ENCODE measurements around the gene HOXD1. TPM values are rescaled to one million over a fixed set of nuclear protein-coding genes. Genes with fewer than 3 reads are reported as not detected.

Gene HOXD1
- polyA plus RNA-seq, 1 experiment: not detected

DNA sequence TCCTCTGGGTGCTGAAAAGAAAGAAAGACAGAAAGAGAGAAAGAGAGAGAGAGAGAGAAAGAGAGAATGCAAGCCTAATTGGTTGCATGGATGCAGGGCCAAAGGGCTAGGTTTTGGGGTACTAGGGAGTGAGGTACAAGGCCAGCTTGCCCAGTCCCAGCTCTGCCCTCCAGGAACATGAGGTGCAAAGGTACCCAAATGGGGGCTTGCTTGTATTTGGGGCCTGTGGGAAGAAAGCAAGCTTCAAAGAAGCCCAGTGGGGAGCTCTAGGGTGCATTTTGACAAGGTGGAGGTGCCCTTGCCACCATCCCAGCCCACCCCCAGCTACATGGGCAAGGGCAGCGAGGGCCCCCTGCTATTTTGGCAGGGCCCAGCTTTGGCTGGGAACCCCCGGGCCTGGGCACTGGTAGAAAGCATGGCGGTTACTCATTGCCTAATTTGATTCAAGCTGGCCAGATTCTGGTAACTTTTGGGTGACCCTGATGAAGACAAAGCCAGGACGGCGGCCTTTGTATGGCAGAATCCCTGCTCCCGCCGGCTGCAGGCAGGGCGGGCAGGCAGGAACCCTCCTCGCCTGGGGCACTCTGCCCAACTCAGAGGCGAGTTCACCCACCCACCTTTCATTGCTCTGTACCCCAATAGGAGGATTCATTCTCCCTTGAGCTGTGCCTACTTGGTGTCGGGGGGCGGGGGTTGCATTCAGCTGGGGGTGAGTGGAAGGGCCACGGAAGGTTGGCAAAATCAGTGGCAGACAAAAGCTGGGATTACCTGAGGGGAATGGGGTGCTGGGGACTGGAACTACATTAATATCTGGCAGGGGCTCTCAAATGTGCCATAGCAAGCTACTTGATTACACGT is 37.7 kb upstream of the HOXD1 start:
- no peak for DNase-seq (ENCODE audit: low read depth, low spot score)
- Histone ChIP-seq H3K27ac (ENCODE audit: low read depth, low read length) (no peak overlapping the region), H3K4me3 (ENCODE audit: low read depth, low read length) (no peak overlapping the region), H3K9me3 (ENCODE audit: control insufficient read depth, insufficient read depth, low read length) (peaks cover 4% of the 10 kb centered on the region; the same call in 1 of the 2 replicates), H3K27me3 (ENCODE audit: control insufficient read depth, insufficient read depth, low read length) (peaks cover 93% of the 10 kb centered on the region)
- POLR2A ChIA-PET: no interaction called here
- TF ChIP-seq, protein P1, sequence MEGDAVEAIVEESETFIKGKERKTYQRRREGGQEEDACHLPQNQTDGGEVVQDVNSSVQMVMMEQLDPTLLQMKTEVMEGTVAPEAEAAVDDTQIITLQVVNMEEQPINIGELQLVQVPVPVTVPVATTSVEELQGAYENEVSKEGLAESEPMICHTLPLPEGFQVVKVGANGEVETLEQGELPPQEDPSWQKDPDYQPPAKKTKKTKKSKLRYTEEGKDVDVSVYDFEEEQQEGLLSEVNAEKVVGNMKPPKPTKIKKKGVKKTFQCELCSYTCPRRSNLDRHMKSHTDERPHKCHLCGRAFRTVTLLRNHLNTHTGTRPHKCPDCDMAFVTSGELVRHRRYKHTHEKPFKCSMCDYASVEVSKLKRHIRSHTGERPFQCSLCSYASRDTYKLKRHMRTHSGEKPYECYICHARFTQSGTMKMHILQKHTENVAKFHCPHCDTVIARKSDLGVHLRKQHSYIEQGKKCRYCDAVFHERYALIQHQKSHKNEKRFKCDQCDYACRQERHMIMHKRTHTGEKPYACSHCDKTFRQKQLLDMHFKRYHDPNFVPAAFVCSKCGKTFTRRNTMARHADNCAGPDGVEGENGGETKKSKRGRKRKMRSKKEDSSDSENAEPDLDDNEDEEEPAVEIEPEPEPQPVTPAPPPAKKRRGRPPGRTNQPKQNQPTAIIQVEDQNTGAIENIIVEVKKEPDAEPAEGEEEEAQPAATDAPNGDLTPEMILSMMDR (IDR thresholded peaks at IDR 0.05; ENCODE audit: low read depth, low read length): no peak
- CTCF ChIA-PET: interaction anchor here (0.8 to 1.6 kb wide), 3 partner anchors 11 to 304 kb away, joined by 3 to 11 read pairs (median 3); no protein-coding TSS in a partner anchor

DNA sequence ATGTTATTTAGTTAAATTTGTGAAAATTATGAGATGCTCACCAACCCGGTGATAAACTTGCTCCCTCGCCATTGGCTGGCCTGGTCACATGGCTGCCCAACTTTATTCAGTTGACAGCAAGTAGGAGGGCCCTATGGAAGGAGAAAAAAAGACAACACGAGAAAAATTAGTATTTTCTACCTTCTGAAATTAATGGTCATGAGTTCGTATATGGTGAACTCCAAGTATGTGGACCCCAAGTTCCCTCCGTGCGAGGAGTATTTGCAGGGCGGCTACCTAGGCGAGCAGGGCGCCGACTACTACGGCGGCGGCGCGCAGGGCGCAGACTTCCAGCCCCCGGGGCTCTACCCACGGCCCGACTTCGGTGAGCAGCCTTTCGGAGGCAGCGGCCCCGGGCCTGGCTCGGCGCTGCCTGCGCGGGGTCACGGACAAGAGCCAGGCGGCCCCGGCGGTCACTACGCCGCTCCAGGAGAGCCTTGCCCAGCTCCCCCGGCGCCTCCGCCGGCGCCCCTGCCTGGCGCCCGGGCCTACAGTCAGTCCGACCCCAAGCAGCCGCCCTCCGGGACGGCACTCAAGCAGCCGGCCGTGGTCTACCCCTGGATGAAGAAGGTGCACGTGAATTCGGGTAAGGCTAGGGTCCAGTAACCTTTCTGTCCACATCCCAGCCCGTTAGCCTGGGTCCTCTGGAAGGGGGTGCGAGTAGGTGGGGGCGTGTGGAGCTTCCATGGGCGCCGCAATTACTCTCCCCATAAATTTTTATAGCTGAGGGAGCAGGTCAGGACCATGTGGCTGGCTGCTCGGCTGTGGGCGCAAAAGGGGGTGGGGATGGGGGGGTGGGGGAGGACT is 36.8 kb upstream of the HOXD1 start, which contains the start of gene HOXD4:
HOXD4 (plus strand) TSS at position 109 of the 846 bp plus-strand sequence; CDS start at position 193, 84 bp downstream.
- Histone ChIP-seq H3K4me3 (ENCODE audit: low read depth, low read length) (no peak within 1 kb of the TSS), H3K27ac (ENCODE audit: low read depth, low read length) (no peak within 1 kb of the TSS), H3K27me3 (ENCODE audit: control insufficient read depth, insufficient read depth, low read length) (peaks cover 94% of the 10 kb centered on the region), H3K9me3 (ENCODE audit: control insufficient read depth, insufficient read depth, low read length) (peaks cover 8% of the 10 kb centered on the region; the same call in 1 of the 2 replicates)
- DNase-seq (ENCODE audit: low read depth, low spot score): no peak
- ChIA-PET POLR2A (no interaction called here), CTCF (interaction anchor here (0.8 to 1.3 kb wide), 2 partner anchors 11 to 303 kb away, joined by 3 to 11 read pairs; no protein-coding TSS in a partner anchor)
- TF ChIP-seq, protein P1 (IDR thresholded peaks at IDR 0.05; ENCODE audit: low read depth, low read length): no peak

DNA sequence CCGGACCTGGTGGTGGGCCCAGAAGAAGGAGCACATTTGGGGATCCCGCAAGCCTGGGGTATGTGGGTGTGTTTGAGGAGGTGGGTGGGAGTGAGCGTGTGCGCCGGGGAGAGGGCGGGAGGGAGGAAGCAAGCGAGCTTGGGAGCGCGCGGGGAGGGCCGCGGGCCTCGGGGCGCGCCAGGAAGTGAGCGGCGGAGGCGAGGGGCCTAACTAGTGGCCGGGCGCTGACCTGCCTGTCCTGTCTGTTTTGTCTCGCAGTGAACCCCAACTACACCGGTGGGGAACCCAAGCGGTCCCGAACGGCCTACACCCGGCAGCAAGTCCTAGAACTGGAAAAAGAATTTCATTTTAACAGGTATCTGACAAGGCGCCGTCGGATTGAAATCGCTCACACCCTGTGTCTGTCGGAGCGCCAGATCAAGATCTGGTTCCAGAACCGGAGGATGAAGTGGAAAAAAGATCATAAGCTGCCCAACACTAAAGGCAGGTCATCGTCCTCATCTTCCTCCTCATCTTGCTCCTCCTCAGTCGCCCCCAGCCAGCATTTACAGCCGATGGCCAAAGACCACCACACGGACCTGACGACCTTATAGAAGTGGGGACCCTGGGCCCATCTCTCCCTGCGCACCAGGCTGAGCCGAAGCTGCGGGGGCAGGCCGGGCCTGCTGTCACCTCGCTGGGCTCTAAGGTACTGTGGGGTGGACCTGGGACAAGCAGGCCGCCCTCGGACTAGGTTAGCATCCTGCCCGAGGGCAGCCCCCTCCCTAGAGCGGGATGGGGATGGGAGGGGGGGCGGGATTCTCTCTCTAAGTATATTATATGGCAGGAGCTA is 35.9 kb upstream of the HOXD1 start:
- DNase-seq (ENCODE audit: low read depth, low spot score): no peak

GRCh38 chr2:176154576-176155252 is 33.8 kb upstream of the HOXD1 start:
- peaks cover 93% of the 10 kb centered on the region for H3K27me3 ChIP-seq (ENCODE audit: control insufficient read depth, insufficient read depth, low read length)
- no peak overlapping the region for H3K27ac ChIP-seq (ENCODE audit: low read depth, low read length)
- TF ChIP-seq, protein P1 (IDR thresholded peaks at IDR 0.05; ENCODE audit: low read depth, low read length): no peak
- CTCF ChIA-PET: interaction anchor here (0.7 to 1.8 kb wide), 6 partner anchors 15 to 499 kb away, joined by 3 to 8 read pairs (median 4); no protein-coding TSS in a partner anchor
- peaks cover 14% of the 10 kb centered on the region; the same call in 1 of the 2 replicates for H3K9me3 ChIP-seq (ENCODE audit: control insufficient read depth, insufficient read depth, low read length)
- no peak for DNase-seq (ENCODE audit: low read depth, low spot score)
- H3K4me3 ChIP-seq (ENCODE audit: low read depth, low read length): no peak overlapping the region
- POLR2A ChIA-PET: interaction anchor here (0.6 kb wide), 1 partner anchor 245 kb away, joined by 4 read pairs; no protein-coding TSS in a partner anchor

More for the DNA sequence above, 35.9 kb upstream of the HOXD1 start:
- ChIA-PET CTCF (no interaction called here), POLR2A (no interaction called here)
- H3K9me3 ChIP-seq (ENCODE audit: control insufficient read depth, insufficient read depth, low read length): peaks cover 12% of the 10 kb centered on the region; the same call in 1 of the 2 replicates
- peaks cover 94% of the 10 kb centered on the region for H3K27me3 ChIP-seq (ENCODE audit: control insufficient read depth, insufficient read depth, low read length)
- no peak overlapping the region for H3K4me3 ChIP-seq (ENCODE audit: low read depth, low read length)
- TF ChIP-seq, protein P1 (IDR thresholded peaks at IDR 0.05; ENCODE audit: low read depth, low read length): no peak
- no peak overlapping the region for H3K27ac ChIP-seq (ENCODE audit: low read depth, low read length)

Data from AG04450 (cell line).